Activated T-helper 2 cell treated with anti-CD3 and anti-CD28 coated beads, Interferon-gamma antibody, Interleukin-2, Interleukin-4, amounts not matched to agents 10 μg/mL and 5 μg/mL and 100 μg/mL, durations not matched to agents 14 hours and 24 hours and 36 hours (primary cell): Measurements from ENCODE around the gene CERKL. TPM values are rescaled to one million over a fixed set of nuclear protein-coding genes. Genes with fewer than 3 reads are reported as not detected.
A peak's percentile ranks its signal among the peaks of the same experiment; 100 is the strongest.

Source experiments
- DNase-seq: peaks from one replicate; pipeline ENCODE4 v3.0.0; 2021; ENCODE audit warnings: low spot score
- H3K27ac Mint-ChIP-seq: one replicate; pipeline ENCODE4 v1.8.0; 2021; ENCODE audit warnings: mixed read lengths
- H3K27me3 Mint-ChIP-seq: one replicate; pipeline ENCODE4 v1.8.0; 2021; ENCODE audit warnings: low read depth, mixed read lengths
- H3K36me3 Mint-ChIP-seq: one replicate; pipeline ENCODE4 v1.8.0; 2021; ENCODE audit warnings: low read depth, mixed read lengths
- H3K4me1 Mint-ChIP-seq: one replicate; pipeline ENCODE4 v1.8.0; 2021; ENCODE audit warnings: low read depth, mixed read lengths
- H3K4me3 Mint-ChIP-seq: one replicate; pipeline ENCODE4 v1.8.0; 2021; ENCODE audit warnings: low read depth, mild to moderate bottlenecking, moderate library complexity, mixed read lengths
- H3K9me3 Mint-ChIP-seq: one replicate; pipeline ENCODE4 v1.8.0; 2021; ENCODE audit warnings: mixed read lengths
- intact Hi-C: fragments of 100-400 bp; cut with micrococcal nuclease; formaldehyde crosslinking; loops from one replicate; pipeline ENCODE4 v1.15.1; 2023
- total RNA-seq: library from RNA; stranded (reverse); gene quantifications from 2 replicates; pipeline ENCODE4 v1.2.3, GENCODE V29; 2022

CERKL gene
- total RNA-seq, 1 donor from 2014 or later = not detected

- Mint-ChIP-seq H3K9me3 (peaks cover 14% of the 10 kb centered on the region), H3K4me3 (peak overlapping the region; percentile 46), H3K36me3 (peaks cover 11% of the 10 kb centered on the region), H3K4me1 (peaks cover 25% of the 10 kb centered on the region), H3K27me3 (peaks cover 90% of the 10 kb centered on the region), H3K27ac (peak overlapping the region; percentile 35)
- no peak for DNase-seq
- intact Hi-C loops = no loop called here
Measured at GRCh38 chr2:181682795-181683517, 26.1 kb upstream of the CERKL start.

GRCh38 chr2:181682026-181682789, 25.3 kb upstream of the CERKL start:
- no peak overlapping the region for H3K4me3 Mint-ChIP-seq
- peaks cover 29% of the 10 kb centered on the region for H3K4me1 Mint-ChIP-seq
- H3K9me3 Mint-ChIP-seq = peaks cover 14% of the 10 kb centered on the region
- no peak overlapping the region for H3K27ac Mint-ChIP-seq
- DNase-seq = no peak
- intact Hi-C loops = no loop called here
- H3K27me3 Mint-ChIP-seq = peaks cover 88% of the 10 kb centered on the region
- H3K36me3 Mint-ChIP-seq = peaks cover 11% of the 10 kb centered on the region

- Mint-ChIP-seq H3K27me3 (peaks cover 85% of the 10 kb centered on the region), H3K36me3 (peaks cover 11% of the 10 kb centered on the region), H3K4me3 (peak overlapping the region; percentile 53), H3K4me1 (peaks cover 29% of the 10 kb centered on the region), H3K27ac (no peak overlapping the region), H3K9me3 (peaks cover 14% of the 10 kb centered on the region)
- no peak for DNase-seq
- intact Hi-C loops = no loop called here
Measured at GRCh38 chr2:181680937-181681811, 24.3 kb upstream of the CERKL start.

GRCh38 chr2:181680055-181680936, 23.4 kb upstream of the CERKL start, which contains the start of gene NEUROD1:
Gene NEUROD1, minus strand, starts transcription at chr2:181680517. Its CDS starts 1,657 bp downstream, at chr2:181678860.
- peak within 1 kb of the TSS; percentile 53 for H3K4me3 Mint-ChIP-seq
- H3K4me1 Mint-ChIP-seq = peaks cover 29% of the 10 kb centered on the region
- peaks cover 80% of the 10 kb centered on the region for H3K27me3 Mint-ChIP-seq
- intact Hi-C loops = no loop called here
- DNase-seq = no peak
- H3K36me3 Mint-ChIP-seq = peaks cover 11% of the 10 kb centered on the region
- no peak within 1 kb of the TSS for H3K27ac Mint-ChIP-seq
- peaks cover 14% of the 10 kb centered on the region for H3K9me3 Mint-ChIP-seq

GRCh38 chr2:181679544-181679979, 22.7 kb upstream of the CERKL start:
- no peak for DNase-seq
- H3K36me3 Mint-ChIP-seq = peaks cover 11% of the 10 kb centered on the region
- peaks cover 14% of the 10 kb centered on the region for H3K9me3 Mint-ChIP-seq
- no peak overlapping the region for H3K4me3 Mint-ChIP-seq
- intact Hi-C loops = loop anchor here (2.0 to 5.0 kb wide), 2 partner anchors 23 to 107 kb away; partner anchors contain the start of gene CERKL
- H3K27me3 Mint-ChIP-seq = peaks cover 79% of the 10 kb centered on the region
- H3K27ac Mint-ChIP-seq = no peak overlapping the region
- peaks cover 29% of the 10 kb centered on the region for H3K4me1 Mint-ChIP-seq

GRCh38 chr2:181678861-181679543, 22.1 kb upstream of the CERKL start:
- H3K27me3 Mint-ChIP-seq = peaks cover 81% of the 10 kb centered on the region
- peak overlapping the region; percentile 46 for H3K27ac Mint-ChIP-seq
- no peak overlapping the region for H3K4me3 Mint-ChIP-seq
- DNase-seq = no peak
- peaks cover 29% of the 10 kb centered on the region for H3K4me1 Mint-ChIP-seq
- H3K9me3 Mint-ChIP-seq = peaks cover 14% of the 10 kb centered on the region
- intact Hi-C loops = loop anchor here (2.0 to 5.0 kb wide), 2 partner anchors 22 to 107 kb away; partner anchors contain the start of gene CERKL
- peaks cover 11% of the 10 kb centered on the region for H3K36me3 Mint-ChIP-seq

- intact Hi-C loops = loop anchor here (2.0 to 5.0 kb wide), 2 partner anchors 21 to 106 kb away; partner anchors contain the start of gene CERKL
- H3K9me3 Mint-ChIP-seq = peaks cover 14% of the 10 kb centered on the region
- H3K27ac Mint-ChIP-seq = no peak overlapping the region
- no peak overlapping the region for H3K4me3 Mint-ChIP-seq
- peaks cover 80% of the 10 kb centered on the region for H3K27me3 Mint-ChIP-seq
- peaks cover 27% of the 10 kb centered on the region for H3K4me1 Mint-ChIP-seq
- peaks cover 11% of the 10 kb centered on the region for H3K36me3 Mint-ChIP-seq
- DNase-seq = peak; percentile 57
Measured at GRCh38 chr2:181677912-181678586, 21.1 kb upstream of the CERKL start.

- no peak overlapping the region for H3K4me3 Mint-ChIP-seq
- H3K36me3 Mint-ChIP-seq = peaks cover 6% of the 10 kb centered on the region
- no peak for DNase-seq
- peaks cover 14% of the 10 kb centered on the region for H3K9me3 Mint-ChIP-seq
- H3K27ac Mint-ChIP-seq = no peak overlapping the region
- H3K4me1 Mint-ChIP-seq = peaks cover 16% of the 10 kb centered on the region
- intact Hi-C loops = loop anchor here (5.0 kb wide), 1 partner anchor 103 kb away; no protein-coding TSS in a partner anchor
- H3K27me3 Mint-ChIP-seq = peaks cover 68% of the 10 kb centered on the region
Measured at GRCh38 chr2:181675254-181675653, 18.3 kb upstream of the CERKL start.

GRCh38 chr2:181674461-181674860, 17.6 kb upstream of the CERKL start:
- Mint-ChIP-seq H3K27me3 (peaks cover 65% of the 10 kb centered on the region), H3K36me3 (peaks cover 5% of the 10 kb centered on the region), H3K4me1 (peaks cover 10% of the 10 kb centered on the region), H3K27ac (no peak overlapping the region), H3K9me3 (peaks cover 9% of the 10 kb centered on the region), H3K4me3 (no peak overlapping the region)
- no peak for DNase-seq
- intact Hi-C loops = no loop called here

- peaks cover 6% of the 10 kb centered on the region for H3K4me1 Mint-ChIP-seq
- no peak for DNase-seq
- peaks cover 64% of the 10 kb centered on the region for H3K27me3 Mint-ChIP-seq
- no peak overlapping the region for H3K27ac Mint-ChIP-seq
- intact Hi-C loops = no loop called here
- H3K36me3 Mint-ChIP-seq = no peaks in the 10 kb centered on the region
- H3K4me3 Mint-ChIP-seq = no peak overlapping the region
- H3K9me3 Mint-ChIP-seq = no peaks in the 10 kb centered on the region
Measured at GRCh38 chr2:181673173-181673572, 16.3 kb upstream of the CERKL start.
